Subcutaneous adipose tissue (tissue), 4 donors: ENCODE results near the gene KIRREL3. TPM values are rescaled to one million over a fixed set of nuclear protein-coding genes. Genes with fewer than 3 reads are reported as not detected.

Experiments
- CTCF ChIP-seq: fragments of 450-650 bp; IDR thresholded peaks from one replicate; pipeline ENCODE4 v1.5.1; 2016; ENCODE audit warnings: low read depth, mild to moderate bottlenecking, control low read depth, antibody characterized with exemption, moderate library complexity
- total RNA-seq, 4 donors: library from RNA; depleted of rRNA; stranded (reverse); fragments of >200 nt; gene quantifications; one replicate each; pipeline ENCODE4 v1.1.0, GENCODE V29; 2016

Gene KIRREL3
- total RNA-seq, 4 donors from 2014 or later, result not detected

- TF ChIP-seq CTCF, result no peak
Measured at GRCh38 chr11:126808836-126809235, 191.7 kb downstream of the KIRREL3 start.

GRCh38 chr11:126808296-126808695 is 192.3 kb downstream of the KIRREL3 start:
- TF ChIP-seq CTCF, result no peak

GRCh38 chr11:126805870-126806269 is 194.7 kb downstream of the KIRREL3 start:
- no peak for TF ChIP-seq CTCF

- no peak for TF ChIP-seq CTCF
Measured at GRCh38 chr11:126804363-126804762, 196.2 kb downstream of the KIRREL3 start.

GRCh38 chr11:126800009-126800408 is 200.6 kb downstream of the KIRREL3 start:
- no peak for TF ChIP-seq CTCF

- no peak for TF ChIP-seq CTCF
Measured at GRCh38 chr11:126797457-126798169, 203.0 kb downstream of the KIRREL3 start.

GRCh38 chr11:126793596-126793995 is 207.0 kb downstream of the KIRREL3 start:
- TF ChIP-seq CTCF, result no peak
